Common myeloid progenitor, CD34-positive (primary cell): ENCODE data around the gene RNFT2.
"Not testable (repeated sequence)": the region's sequence is repeated elsewhere in the genome, so short reads cannot be mapped to it uniquely, and the experiment has no call there.

Experiments
- CTCF ChIA-PET: fragments of 350-600 bp; sonication (Branson Sonifier 250); formaldehyde crosslinking; loops from one replicate; lab custom pipeline; 2021; ENCODE audit warnings: antibody characterized with exemption; lab: Charles Lee
- POLR2A ChIA-PET: fragments of 350-600 bp; sonication (Branson Sonifier 250); formaldehyde crosslinking; loops from one replicate; lab custom pipeline; 2021; ENCODE audit warnings: antibody characterized with exemption; lab: Charles Lee
- DNase-seq, 3 donors: peaks; one replicate each; pipeline versions ENCODE4 v3.0.0 to v3.0.0-alpha.2; 2013
- H3K27ac ChIP-seq, 2 experiments: 1 replicate in 1 of 2; 2 replicates in 1 of 2; pipeline ENCODE4 v1.7.0; 2013; ENCODE audit warnings: inconsistent platforms in 2 of 2, low read length in 2 of 2, mild to moderate bottlenecking in 2 of 2, low read depth in 1 of 2, moderate library complexity in 1 of 2; ENCODE audit not compliant: severe bottlenecking in 2 of 2, insufficient read depth in 1 of 2, poor library complexity in 1 of 2
- H3K27me3 ChIP-seq, 5 experiments: replicated peaks in 2 of 5; 1 replicate in 3 of 5; 2 replicates in 2 of 5; pipeline versions ENCODE4 v1.6.1 to v1.7.0; 2013; ENCODE audit warnings: low read length in 4 of 5, mild to moderate bottlenecking in 2 of 5, moderate library complexity in 2 of 5, inconsistent platforms in 1 of 5; ENCODE audit not compliant: insufficient read depth in 5 of 5, control insufficient read depth in 4 of 5
- H3K36me3 ChIP-seq, 4 experiments: 1 replicate in 2 of 4; 2 replicates in 2 of 4; pipeline versions ENCODE4 v1.6.1 to v1.7.0; 2013; ENCODE audit warnings: low read length in 3 of 4, control low read depth in 1 of 4, mild to moderate bottlenecking in 1 of 4; ENCODE audit not compliant: control insufficient read depth in 4 of 4, insufficient read depth in 4 of 4
- H3K4me1 ChIP-seq, 4 experiments: 1 replicate in 3 of 4; 2 replicates in 1 of 4; pipeline versions ENCODE4 v1.6.1 to v1.7.1; 2013; ENCODE audit warnings: low read length in 3 of 4, mild to moderate bottlenecking in 3 of 4, control low read depth in 1 of 4, inconsistent platforms in 1 of 4, moderate library complexity in 1 of 4; ENCODE audit not compliant: control insufficient read depth in 4 of 4, insufficient read depth in 4 of 4; ENCODE audit errors: control extremely low read depth in 1 of 4
- H3K4me3 ChIP-seq, 7 experiments: 1 replicate in 4 of 7; 2 replicates in 3 of 7; pipeline versions ENCODE4 v1.5.1 to v1.7.0; 2013; ENCODE audit warnings: mild to moderate bottlenecking in 7 of 7, low read length in 6 of 7, moderate library complexity in 6 of 7, inconsistent platforms in 2 of 7, low read depth in 2 of 7, control low read depth in 1 of 7; ENCODE audit not compliant: insufficient read depth in 4 of 7, control insufficient read depth in 1 of 7; ENCODE audit errors: extremely low read depth in 1 of 7
- H3K9me3 ChIP-seq, 5 experiments: 1 replicate in 4 of 5; 2 replicates in 1 of 5; pipeline versions ENCODE4 v1.6.1 to v1.7.1; 2013; ENCODE audit warnings: low read length in 4 of 5, mild to moderate bottlenecking in 2 of 5, inconsistent platforms in 1 of 5, low read depth in 1 of 5, moderate library complexity in 1 of 5; ENCODE audit not compliant: control insufficient read depth in 4 of 5, insufficient read depth in 2 of 5; ENCODE audit errors: control extremely low read depth in 1 of 5
- WGBS: methylation state at CpG from one replicate; pipeline ENCODE4 v1.1.5; 2013; ENCODE audit not compliant: insufficient coverage; 5-methylcytosine and 5-hydroxymethylcytosine counted together

RNFT2 gene

DNA sequence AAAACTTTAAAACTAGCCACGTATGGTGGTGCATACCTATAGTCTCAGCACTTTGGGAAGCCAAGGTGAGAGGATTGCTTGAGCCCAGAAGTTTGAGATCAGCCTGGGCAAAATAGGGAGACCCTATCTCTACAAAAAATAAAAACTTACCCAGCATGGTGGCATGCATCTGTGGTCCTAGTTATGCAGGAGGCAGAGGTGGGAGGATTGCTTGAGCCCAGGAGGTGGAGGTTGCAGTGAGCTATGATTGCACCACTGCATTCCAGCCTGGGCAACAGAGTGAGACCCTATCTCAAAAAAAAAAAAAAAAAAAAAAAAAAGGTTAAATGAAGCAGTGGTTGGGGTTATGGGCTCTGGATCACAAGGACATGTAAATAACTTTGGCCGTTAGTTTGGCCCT lies 4.7 kb downstream of the RNFT2 start:
- WGBS: 100% methylated on average over 1 of the region's 2 CpGs
- not testable (repeated sequence) for H3K4me3 ChIP-seq

DNA sequence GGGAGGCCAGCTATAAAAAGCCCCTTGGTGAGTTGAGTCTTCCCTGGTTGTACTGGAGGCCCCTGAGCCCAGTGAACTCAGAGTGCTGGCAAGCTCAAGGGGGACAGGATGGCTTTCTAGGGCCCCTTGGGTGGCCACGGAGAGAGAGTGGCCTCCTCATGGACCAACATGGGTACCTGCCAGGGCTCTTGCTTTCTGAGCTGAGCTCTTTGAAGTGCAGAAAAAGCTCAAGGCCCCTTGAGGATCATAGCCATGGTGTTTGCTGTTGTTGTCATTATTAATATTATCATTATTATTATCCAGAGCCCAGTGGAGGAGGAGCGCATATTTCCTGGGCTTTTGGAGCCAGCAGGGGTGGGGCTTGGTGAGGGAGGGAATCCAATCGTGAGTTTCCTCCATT lies 6.7 kb downstream of the RNFT2 start:
- Histone ChIP-seq H3K27ac (no peak overlapping the region), H3K4me3 (no peak overlapping the region), H3K36me3 (no peaks in the 10 kb centered on the region), H3K4me1 (no peaks in the 10 kb centered on the region), H3K9me3 (no peaks in the 10 kb centered on the region), H3K27me3 (peaks cover 0 to 2% (median 0%) of the 10 kb centered on the region in 5 experiments)
- WGBS: no CpG with 5 or more reads among the region's 3 CpGs
- no peak for DNase-seq
- CTCF ChIA-PET: interaction anchor here (0.9 kb wide), 1 partner anchor 15 kb away, joined by 3 read pairs; no protein-coding TSS in a partner anchor
- POLR2A ChIA-PET: no interaction called here

More for the DNA sequence above, 4.7 kb downstream of the RNFT2 start:
- H3K27me3 ChIP-seq, H3K9me3 ChIP-seq, POLR2A ChIA-PET, DNase-seq, H3K27ac ChIP-seq, H3K4me1 ChIP-seq, H3K36me3 ChIP-seq: not testable (repeated sequence)
- CTCF ChIA-PET: interaction anchor here (0.6 kb wide), 1 partner anchor 11 kb away, joined by 4 read pairs; no protein-coding TSS in a partner anchor

DNA sequence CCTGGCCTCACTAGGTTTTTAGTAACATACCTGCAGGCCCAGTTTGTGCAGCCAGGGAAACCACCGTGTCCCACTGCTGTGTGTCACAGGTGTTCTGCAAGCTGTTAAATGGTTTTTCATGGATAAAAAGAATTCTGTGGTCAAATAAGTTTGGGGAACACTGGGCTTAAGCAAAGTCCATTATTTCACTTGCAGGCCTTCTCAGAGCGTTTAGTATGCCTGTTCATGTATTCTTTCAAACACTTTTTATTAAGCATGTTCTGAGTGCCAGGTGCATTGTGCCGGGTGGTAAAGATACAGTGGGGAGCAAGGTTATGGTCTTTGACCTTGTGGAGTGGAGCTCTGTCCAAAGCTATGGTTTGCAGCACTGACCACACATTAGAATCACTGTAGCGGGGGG lies 7.4 kb downstream of the RNFT2 start:
- ChIA-PET CTCF (no interaction called here), POLR2A (no interaction called here)
- Histone ChIP-seq H3K27ac (no peak overlapping the region), H3K4me1 (no peaks in the 10 kb centered on the region), H3K4me3 (no peak overlapping the region), H3K36me3 (no peaks in the 10 kb centered on the region), H3K9me3 (no peaks in the 10 kb centered on the region), H3K27me3 (peaks cover 0 to 2% (median 0%) of the 10 kb centered on the region in 5 experiments)
- WGBS: 100% methylated on average over 3 of the region's 4 CpGs
- no peak for DNase-seq

DNA sequence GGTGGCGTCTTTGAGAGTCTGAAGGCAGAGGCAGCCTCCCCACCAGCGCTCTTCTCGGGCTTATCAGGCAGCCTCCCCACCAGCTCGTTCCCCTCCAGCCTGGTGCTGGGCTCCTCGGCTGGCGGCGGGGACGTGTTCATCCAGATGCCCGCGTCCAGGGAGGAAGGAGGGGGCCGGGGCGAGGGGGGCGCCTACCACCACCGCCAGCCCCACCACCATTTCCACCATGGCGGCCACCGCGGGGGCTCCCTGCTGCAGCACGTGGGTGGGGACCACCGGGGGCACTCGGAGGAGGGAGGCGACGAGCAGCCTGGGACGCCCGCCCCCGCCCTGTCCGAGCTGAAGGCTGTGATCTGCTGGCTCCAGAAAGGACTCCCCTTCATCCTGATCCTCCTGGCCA lies 11.8 kb downstream of the RNFT2 start:
- POLR2A ChIA-PET: no interaction called here
- H3K27ac ChIP-seq: no peak overlapping the region
- no peak for DNase-seq
- H3K36me3 ChIP-seq: no peaks in the 10 kb centered on the region
- WGBS: 97% methylated on average over 18 of the region's 26 CpGs
- H3K4me1 ChIP-seq: no peaks in the 10 kb centered on the region
- CTCF ChIA-PET: no interaction called here
- no peaks in the 10 kb centered on the region for H3K9me3 ChIP-seq
- H3K27me3 ChIP-seq: peaks cover 0 to 3% (median 0%) of the 10 kb centered on the region in 5 experiments
- no peak overlapping the region for H3K4me3 ChIP-seq

DNA sequence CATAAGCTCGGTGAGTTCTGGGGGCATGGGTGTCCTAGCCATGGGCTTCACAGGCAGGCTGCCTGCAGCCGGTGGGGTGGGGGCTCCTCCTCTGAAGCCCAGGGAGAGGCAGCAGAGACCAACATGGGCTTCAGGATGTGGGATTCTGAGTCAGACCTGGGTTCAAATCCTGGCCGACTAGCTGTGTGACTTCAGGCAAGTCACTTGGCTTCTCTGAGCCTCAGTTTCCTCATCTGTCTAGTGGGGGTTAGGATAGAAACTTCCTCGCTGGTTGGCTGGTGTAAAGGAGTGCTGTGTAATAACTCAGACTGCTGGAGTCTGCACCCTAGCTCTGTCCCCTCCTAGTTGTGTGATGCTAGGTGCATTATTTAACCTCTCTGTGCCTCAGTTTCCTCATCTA lies 12.2 kb downstream of the RNFT2 start:
- Histone ChIP-seq H3K27ac (no peak overlapping the region), H3K9me3 (no peaks in the 10 kb centered on the region), H3K27me3 (peaks cover 0 to 3% (median 0%) of the 10 kb centered on the region in 5 experiments), H3K4me1 (no peaks in the 10 kb centered on the region), H3K4me3 (no peak overlapping the region), H3K36me3 (no peaks in the 10 kb centered on the region)
- WGBS: 100% methylated on average over 3 of the region's 4 CpGs
- ChIA-PET POLR2A (no interaction called here), CTCF (no interaction called here)
- no peak for DNase-seq

DNA sequence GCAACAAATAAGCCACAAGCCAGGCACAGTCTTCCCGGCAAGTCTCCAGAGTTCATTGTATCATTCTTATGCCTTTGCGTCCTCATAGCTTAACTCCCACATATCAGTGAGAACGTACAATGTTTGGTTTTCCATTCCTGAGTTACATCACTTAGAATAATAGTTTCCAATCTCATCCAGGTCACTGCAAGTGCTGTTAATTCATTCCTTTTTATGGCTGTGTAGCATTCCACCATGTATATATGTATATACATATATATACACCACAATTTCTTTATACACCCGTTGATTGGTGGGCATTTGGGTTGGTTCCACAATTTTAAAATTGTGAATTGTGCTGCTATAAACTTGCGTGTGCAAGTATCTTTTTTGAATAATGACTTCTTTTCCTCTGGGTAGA lies 16.0 kb downstream of the RNFT2 start:
- 100% methylated on average over 2 of the region's 5 CpGs for WGBS
- H3K27me3 ChIP-seq, POLR2A ChIA-PET, H3K36me3 ChIP-seq, H3K9me3 ChIP-seq, H3K4me3 ChIP-seq, H3K4me1 ChIP-seq, DNase-seq, H3K27ac ChIP-seq, CTCF ChIA-PET: not testable (repeated sequence)

DNA sequence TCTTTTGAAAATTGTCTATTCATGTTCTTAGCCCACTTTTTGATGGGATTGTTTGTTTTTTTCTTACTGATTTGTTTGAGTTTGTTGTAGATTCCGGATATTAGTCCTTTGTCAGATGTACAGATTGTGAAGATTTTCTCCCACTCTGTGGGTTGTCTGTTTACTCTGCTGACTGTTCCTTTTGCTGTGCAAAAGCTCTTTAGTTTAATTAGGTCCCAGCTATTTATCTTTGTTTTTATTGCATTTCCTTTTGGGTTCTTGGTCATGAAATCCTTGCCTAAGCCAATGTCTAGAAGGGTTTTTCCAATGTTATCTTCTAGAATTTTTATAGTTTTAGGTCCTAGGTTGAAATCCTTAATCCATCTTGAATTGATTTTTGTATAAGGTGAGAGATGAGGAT lies 16.7 kb downstream of the RNFT2 start:
- H3K36me3 ChIP-seq, POLR2A ChIA-PET, H3K4me1 ChIP-seq, H3K9me3 ChIP-seq, H3K27me3 ChIP-seq, H3K27ac ChIP-seq, DNase-seq, H3K4me3 ChIP-seq, CTCF ChIA-PET: not testable (repeated sequence)
- WGBS: no CpG with 5 or more reads among the region's 1 CpG
